ENCODE data around the gene MS4A4A. TPM values are rescaled to one million over a fixed set of nuclear protein-coding genes. Genes with fewer than 3 reads are reported as not detected.
"Not testable (repeated sequence)": the region's sequence is repeated elsewhere in the genome, so short reads cannot be mapped to it uniquely, and the experiment has no call there.

MS4A4A gene
- total RNA-seq, result 4.4 TPM

- no peak for DNase-seq
Observed at GRCh38 chr11:60280412-60280811, at the start of gene MS4A4A. Gene MS4A4A, plus strand, starts transcription at chr11:60280666. Its CDS starts 10 bp downstream, at chr11:60280676.

GRCh38 chr11:60230681-60231080, 49.8 kb upstream of the MS4A4A start:
- DNase-seq, result no peak

DNA sequence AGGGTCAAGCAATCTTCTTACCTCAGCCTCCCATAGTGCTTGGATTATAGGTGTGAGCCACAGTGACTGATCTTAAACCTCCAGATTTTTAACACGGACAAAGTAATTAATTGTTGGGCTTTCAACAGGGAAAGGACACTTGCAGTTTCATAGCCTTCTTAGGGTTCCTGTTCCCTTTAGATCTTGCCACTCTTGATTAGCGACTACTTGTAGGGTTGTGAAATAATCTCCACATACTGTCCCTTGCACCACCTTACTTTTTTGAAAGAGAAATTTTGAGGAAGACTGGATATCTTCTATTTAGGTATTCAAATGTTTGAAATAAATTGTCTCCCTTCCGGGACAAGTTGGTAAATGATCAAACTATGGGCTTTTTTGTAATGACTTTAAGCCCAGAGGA, 45.1 kb upstream of the MS4A4A start:
- no peak for DNase-seq

GRCh38 chr11:60240662-60241061, 39.8 kb upstream of the MS4A4A start:
- no peak for DNase-seq

- DNase-seq, result no peak
Observed at GRCh38 chr11:60241786-60242185, 38.7 kb upstream of the MS4A4A start.

DNA sequence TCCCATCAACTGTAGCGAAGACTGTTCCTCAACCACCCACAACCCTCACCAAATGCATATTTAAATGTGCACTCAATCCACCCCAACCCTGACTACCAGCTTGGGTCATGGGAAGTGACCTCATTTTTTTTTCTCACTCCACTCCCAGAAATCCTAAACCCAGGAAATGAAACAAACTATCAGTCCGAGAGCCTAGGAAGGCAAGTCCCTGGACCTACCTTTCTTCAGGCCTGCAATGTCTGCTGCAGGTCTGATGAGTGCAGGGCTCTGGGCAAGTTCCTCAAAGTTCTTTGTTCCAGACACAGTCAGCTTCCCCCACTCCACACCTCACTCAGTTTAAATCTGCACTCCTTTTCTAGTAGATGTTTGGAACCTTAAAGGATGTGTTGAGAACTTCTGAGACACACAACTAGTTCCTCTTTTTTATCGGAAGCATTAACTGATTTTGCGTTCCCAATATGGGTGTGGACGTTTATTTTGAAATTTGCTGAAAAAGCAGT, 37.7 kb upstream of the MS4A4A start, which contains the start of gene MS4A4E:
TSS of gene MS4A4E (minus strand) at position 398 of the 500 bp plus-strand sequence. CDS start 13,082 bp downstream, outside the sequence.
- no peak for DNase-seq

DNA sequence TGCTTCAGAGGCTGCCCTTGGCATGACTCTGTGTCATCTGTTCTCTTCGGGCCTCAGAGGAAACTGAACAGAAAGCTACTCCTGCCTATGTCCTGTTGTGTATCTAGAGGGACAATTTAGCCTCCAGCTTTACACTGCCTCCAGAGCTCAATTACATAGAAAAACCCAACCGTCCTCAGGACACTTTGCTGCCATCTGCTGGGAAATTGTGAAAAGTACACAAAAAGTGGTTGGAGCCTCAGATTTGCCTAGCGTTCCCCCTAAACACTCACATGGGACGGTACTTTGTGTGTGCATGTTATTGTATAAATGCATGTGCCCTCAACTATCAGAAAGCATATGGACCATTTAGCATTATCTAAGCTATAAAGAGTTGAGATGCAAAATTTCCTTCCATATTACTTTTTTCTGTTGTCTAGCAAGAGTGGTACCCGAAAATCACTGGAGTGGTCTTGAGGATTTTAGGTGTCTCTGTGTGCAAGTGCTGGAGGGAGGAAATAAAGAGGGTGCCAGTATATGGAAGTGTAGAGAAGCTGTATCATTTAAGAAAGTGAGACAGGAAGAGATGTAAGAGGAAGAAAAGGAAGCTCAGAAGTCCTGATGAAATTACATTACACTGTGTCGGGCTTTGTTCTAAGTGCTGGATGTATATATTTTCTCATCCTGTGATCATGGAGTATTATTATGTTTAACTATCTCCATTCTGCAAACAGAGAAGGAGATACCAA, 28.8 kb upstream of the MS4A4A start:
- DNase-seq, result no peak

- DNase-seq, result no peak
Observed at GRCh38 chr11:60252213-60253108, 28.0 kb upstream of the MS4A4A start.

GRCh38 chr11:60257956-60258722, 22.3 kb upstream of the MS4A4A start:
- no peak for DNase-seq

- no peak for DNase-seq
Observed at GRCh38 chr11:60261014-60261413, 19.5 kb upstream of the MS4A4A start.

- no peak for DNase-seq
Observed at GRCh38 chr11:60263402-60263801, 17.1 kb upstream of the MS4A4A start.

DNA sequence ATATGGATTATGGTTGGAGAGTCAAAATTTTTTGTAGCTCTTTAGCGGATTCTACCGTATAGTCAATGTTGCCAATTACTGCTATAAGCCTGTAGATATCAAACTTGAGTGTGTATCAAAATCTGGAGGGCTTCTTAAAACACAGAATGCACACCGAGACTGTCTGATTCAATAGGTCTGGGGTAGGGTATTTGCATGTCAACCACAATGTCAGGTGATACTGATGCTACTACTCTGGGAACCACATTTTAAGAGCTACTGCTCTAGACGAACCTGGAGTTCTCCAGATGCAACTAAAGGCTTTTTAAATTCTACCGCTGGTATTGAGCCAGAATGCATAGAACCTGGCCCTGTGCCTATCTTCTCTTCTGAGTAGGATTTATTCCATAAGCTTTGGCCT, 15.8 kb upstream of the MS4A4A start:
- DNase-seq, result no peak

DNA sequence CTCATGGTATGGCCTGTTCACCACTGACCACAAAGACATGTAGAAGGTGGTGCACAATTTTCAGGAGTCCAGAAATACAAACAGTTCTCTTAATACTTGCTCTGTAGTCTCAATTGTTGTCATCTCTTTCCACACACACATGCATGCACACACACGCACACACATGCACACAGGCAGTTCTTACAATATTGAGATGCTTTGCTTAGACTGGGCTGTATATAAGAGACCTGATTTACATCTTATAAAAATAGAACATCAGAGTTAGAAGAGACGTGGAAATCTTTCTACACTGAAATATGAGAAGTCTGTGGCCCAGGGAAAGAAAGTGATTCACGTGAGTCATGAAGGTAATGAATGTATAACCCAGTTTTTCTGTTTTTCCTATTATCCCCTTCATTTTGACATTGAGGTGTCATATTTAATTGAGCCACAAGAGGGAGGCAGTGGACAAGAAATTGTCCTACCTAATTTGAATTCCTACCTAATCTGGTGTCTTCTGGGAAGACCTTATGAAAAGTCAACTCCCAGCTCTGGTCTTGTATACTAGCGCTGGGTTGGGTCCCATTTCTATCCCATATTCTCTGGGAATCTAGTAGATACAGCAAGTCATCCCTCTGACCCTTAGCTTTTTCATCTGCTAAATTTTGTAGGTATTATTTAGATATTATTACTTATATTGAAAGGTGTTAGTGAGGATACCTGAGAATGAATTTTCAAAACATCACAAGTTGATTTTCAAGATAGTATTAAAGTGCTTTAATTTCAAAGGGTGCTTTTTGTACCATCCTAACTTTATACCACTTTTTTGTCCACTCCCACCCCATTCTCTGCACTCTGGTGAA, 14.9 kb upstream of the MS4A4A start:
- DNase-seq, result no peak

- DNase-seq, result no peak
Observed at GRCh38 chr11:60274416-60274815, 6.0 kb upstream of the MS4A4A start.

DNA sequence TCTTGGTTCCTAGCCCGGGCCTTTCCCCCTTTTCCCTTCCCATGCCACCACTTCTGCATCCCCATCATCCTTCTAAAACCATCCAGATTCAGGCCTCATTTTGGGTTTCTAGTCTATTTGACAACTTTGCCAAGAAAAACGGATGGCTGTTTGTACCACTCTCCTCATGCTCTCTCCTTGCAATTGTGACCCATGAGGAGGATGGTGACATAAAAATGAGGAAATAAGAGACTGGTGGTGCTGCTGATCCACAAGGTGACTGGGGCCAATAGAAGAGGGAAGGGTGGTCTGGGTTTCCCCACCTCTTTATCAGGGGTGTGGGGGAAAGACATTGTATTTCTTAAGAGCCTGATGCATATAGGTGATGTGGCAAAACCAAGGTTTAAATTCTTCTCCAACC, 1.0 kb downstream of the MS4A4A start:
- DNase-seq, result no peak

DNA sequence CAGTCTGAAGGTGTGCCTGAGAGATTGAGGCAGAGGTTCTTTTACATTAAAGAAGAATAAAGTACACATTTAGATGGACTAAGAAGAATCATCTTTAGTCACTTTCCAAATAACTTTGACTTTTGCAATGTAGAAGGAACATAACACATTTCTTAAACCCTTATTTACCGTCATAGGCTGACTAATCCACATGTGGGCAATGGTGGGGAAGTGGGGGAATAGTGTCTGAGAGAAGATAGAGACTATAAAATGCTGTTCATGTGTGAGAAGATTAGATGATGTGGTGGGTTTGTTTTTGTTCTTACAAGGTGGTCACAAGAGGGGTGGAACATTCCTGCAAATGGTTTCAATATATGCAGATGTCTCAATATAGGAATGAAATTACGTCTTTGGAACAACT, 1.8 kb downstream of the MS4A4A start:
- DNase-seq, result no peak

DNA sequence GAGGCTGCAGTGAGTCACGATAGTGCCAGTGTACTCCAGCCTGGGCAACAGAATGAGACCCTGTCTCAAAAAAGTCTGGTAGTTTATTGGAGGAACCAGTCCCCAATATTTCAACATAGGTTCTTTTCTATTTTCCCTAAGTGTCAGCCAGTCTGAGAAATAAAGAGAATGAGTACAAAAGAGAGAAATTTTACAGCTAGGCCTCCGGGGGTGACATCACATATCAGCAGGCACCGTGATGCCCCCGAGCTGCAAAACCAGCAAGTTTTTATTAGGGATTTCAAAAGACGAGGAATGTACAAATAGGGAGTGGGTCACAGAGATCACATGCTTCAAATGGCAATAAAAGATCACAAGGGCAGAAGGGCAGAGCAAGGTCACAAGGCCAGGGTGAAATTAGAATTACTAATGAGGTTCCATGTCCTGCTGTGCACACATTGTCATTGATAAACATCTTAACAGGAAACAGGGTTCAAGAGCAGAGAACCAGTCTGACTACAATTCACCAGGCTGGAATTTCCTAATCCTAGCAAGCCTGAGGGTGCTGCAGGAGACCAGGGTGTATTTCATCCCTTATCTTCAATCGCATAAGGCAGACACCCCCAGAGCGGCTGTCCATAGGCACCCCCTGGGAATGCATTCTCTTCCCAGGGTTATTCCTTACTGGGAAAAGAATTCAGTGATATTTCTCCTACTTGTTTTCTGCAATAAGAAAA, 5.1 kb downstream of the MS4A4A start:
- DNase-seq, result not testable (repeated sequence)

DNA sequence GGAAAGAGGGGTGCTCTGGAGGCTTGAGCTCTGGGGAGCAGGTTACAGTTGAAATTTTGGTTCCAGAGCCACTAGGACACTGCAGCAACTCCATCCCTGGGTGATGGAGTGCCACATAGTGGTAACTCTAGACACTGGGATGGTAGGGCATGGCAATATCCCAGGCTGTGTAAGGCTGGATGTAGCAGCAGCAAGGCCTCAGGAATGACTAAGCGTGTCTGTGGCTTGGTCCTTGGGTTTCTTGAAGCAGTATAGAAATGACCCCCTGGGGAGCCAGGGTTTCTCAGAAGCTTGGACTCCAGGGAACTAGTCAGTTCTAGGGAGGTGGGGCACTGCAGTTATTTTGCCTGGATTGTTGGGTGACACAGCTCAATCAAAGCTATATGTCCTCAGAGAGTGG, 8.1 kb downstream of the MS4A4A start:
- no peak for DNase-seq

DNA sequence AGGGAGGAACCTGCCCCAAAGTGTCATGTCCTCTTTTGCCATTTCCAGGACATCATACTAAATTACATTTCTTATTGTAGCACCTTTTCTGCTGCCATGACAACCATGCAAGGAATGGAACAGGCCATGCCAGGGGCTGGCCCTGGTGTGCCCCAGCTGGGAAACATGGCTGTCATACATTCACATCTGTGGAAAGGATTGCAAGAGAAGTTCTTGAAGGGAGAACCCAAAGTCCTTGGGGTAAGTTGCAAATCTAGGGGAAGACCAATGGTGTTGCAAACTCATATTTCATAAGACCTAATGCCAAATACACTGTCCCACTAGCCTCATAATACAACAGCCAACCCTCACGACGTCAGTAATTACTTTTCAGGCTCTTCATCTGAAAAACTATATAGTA, 11.7 kb downstream of the MS4A4A start:
- DNase-seq, result no peak

DNA sequence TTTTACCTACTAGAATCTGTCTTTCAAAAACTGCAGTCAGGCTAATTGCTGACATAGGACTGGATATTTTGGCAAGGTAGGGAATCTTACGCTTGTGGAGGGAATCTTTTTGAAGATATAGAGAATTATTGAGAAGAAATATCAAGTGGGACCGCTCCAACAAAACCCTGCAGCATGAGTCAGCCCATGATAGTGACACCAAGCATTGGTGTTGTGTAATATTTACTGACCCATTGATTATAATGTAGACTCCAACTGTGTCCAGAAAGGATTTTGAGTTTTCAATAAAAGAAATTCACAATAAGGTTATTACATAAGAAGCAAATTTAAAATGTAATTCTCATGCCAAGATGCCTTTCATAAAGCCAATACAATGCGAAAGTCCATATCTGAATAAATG, 20.7 kb downstream of the MS4A4A start:
- no peak for DNase-seq

DNA sequence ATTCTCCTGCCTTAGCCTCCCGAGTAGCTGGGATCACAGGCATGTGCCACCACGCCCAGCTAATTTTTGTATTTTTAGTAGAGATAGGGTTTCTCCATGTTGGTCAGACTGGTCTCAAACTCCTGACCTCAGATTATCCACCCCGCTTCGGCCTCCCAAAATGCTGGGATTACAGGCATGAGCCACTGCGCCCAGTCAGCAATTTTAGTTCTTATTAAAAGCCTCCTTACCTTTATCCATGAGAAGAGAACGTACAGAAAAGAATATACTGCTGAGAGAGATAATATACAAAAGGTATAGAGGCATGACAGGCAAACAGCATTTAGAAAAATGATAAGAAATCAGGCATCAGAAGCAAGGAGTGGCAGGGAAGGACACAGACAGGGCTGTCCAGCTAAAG, 21.4 kb downstream of the MS4A4A start:
- DNase-seq, result not testable (repeated sequence)

Data from occipital lobe (tissue), 2 donors.